Stomach (tissue), 4 donors: ENCODE data around the gene OR51B6.

Experiments used
- EP300 ChIP-seq: sonication (generic); formaldehyde crosslinking; IDR thresholded peaks from one replicate; pipeline ENCODE4 v1.6.1; 2017; ENCODE audit warnings: antibody characterized with exemption
- POLR2A ChIP-seq, 4 donors: fragments of 450-650 bp; IDR thresholded peaks; one replicate each; pipeline ENCODE4 v1.6.1; 2016; ENCODE audit warnings: antibody characterized with exemption in 4 of 4, control low read depth in 2 of 4, mild to moderate bottlenecking in 1 of 4, moderate library complexity in 1 of 4
- POLR2AphosphoS5 ChIP-seq, 3 donors: sonication (generic); formaldehyde crosslinking; IDR thresholded peaks; one replicate each; pipeline ENCODE4 v1.6.1; 2016; ENCODE audit warnings: antibody characterized with exemption in 3 of 3
- TF ChIP-seq, protein P1 (sequence below), 7 experiments: fragments of 450-650 bp in 4 of 7; fragments of 200-600 bp in 3 of 7; sonication (generic) in 3 of 7; IDR thresholded peaks; one replicate each; pipeline ENCODE4 v1.5.1; 2016 to 2019; ENCODE audit warnings: antibody characterized with exemption in 7 of 7, control low read depth in 2 of 7, mild to moderate bottlenecking in 1 of 7

DNA sequence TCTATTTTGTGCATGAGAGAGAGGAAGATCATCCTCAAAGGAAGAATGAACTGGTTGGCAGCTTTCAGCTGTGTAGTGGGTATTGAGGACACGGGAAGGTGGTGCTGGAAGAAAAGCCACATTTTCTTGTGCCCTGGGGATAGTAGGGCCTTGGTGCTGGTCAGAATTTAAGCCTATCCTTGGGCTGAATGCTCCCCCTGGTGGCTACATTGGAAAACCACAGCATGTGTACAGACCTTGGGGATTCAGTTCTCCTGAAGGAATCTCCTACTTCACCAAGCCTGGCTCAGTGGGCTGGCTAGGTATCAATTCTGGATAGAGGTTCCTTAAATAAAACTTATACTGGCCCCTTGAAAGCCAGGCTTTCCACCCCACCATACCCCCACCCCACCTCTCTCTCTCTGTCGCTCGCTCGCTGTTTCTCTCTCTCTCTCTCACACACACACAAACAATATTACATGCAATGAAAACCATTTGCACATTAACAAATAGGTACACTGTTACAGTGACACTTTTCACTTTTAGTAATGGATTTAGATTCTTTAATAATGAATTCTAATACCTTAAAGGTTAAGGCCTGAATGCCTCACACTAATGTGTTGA, 29.5 kb downstream of the OR51B6 start:
- TF ChIP-seq, protein P1, sequence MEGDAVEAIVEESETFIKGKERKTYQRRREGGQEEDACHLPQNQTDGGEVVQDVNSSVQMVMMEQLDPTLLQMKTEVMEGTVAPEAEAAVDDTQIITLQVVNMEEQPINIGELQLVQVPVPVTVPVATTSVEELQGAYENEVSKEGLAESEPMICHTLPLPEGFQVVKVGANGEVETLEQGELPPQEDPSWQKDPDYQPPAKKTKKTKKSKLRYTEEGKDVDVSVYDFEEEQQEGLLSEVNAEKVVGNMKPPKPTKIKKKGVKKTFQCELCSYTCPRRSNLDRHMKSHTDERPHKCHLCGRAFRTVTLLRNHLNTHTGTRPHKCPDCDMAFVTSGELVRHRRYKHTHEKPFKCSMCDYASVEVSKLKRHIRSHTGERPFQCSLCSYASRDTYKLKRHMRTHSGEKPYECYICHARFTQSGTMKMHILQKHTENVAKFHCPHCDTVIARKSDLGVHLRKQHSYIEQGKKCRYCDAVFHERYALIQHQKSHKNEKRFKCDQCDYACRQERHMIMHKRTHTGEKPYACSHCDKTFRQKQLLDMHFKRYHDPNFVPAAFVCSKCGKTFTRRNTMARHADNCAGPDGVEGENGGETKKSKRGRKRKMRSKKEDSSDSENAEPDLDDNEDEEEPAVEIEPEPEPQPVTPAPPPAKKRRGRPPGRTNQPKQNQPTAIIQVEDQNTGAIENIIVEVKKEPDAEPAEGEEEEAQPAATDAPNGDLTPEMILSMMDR (IDR thresholded peaks at IDR 0.05): peak in 5 of 7 experiments; percentile 6 to 57 (median 50)
- TF ChIP-seq POLR2A (IDR thresholded peaks at IDR 0.05): no peak
- no peak for TF ChIP-seq EP300
- no peak for TF ChIP-seq POLR2AphosphoS5 (IDR thresholded peaks at IDR 0.05)
